ENCODE data around the gene TMEM272. TPM values are rescaled to one million over a fixed set of nuclear protein-coding genes. Genes with fewer than 3 reads are reported as not detected.

The TMEM272 gene
- total and polyA plus RNA-seq, 2 experiments from 2014 or later = 0.11 to 0.76 TPM

- no peak for TF ChIP-seq CREB1 (CRISPR knock-in tag; IDR thresholded peaks at IDR 0.05; ENCODE audit: low read depth)
- no peak for TF ChIP-seq NANOG (IDR thresholded peaks at IDR 0.05; ENCODE audit: borderline replicate concordance)
- TF ChIP-seq STAT1 (IDR thresholded peaks at IDR 0.05; ENCODE audit: unreplicated experiment) = no peak
- TF ChIP-seq POLR2AphosphoS5 (IDR thresholded peaks at IDR 0.05; ENCODE audit: low read depth) = no peak
- no peak for TF ChIP-seq EZH2 (IDR thresholded peaks at IDR 0.05; ENCODE audit: low read depth, unreplicated experiment)
- no peak for TF ChIP-seq ZNF114 (CRISPR knock-in tag; IDR thresholded peaks at IDR 0.05)
- no peak for TF ChIP-seq CTCF (conservative IDR thresholded peaks at IDR 0.05; ENCODE audit: low read depth in 2 of 2)
- TF ChIP-seq REST (IDR thresholded peaks at IDR 0.05; ENCODE audit: unreplicated experiment) = no peak
- TF ChIP-seq ETS1 (IDR thresholded peaks at IDR 0.05) = no peak
Observed at GRCh38 chr13:51887468-51887867, 42.5 kb upstream of the TMEM272 start (continued).

DNA sequence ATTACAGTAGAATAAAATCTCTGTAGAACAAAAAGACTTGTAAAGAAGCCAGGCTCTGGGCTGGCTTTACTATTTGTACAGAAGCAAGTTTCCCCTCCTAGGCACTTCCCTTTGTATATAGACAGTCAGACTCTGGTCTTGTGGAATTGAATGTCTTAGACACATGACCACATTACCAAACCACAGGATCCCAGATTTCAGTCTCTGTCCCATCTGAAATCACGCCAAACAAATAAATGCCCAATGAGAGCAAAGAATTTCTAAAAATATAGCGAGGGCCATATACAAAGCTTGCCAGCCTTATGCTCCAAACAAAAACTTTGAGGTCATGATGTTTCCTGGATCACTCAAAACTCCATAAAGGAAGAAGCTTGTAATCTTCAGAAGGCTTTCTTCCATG, 40.7 kb upstream of the TMEM272 start:
- DNase-seq (ENCODE audit: low spot score) (no peak), ATAC-seq (no peak)
- Mint-ChIP-seq H3K36me3 (ENCODE audit: low read depth) (peaks cover 7% of the 10 kb centered on the region), H3K9me3 (peaks cover 20% of the 10 kb centered on the region), H3K27ac (no peak overlapping the region), H3K4me1 (no peaks in the 10 kb centered on the region), H3K4me3 (no peak overlapping the region), H3K27me3 (ENCODE audit: insufficient read depth, low read depth, poor library complexity) (peaks cover 3% of the 10 kb centered on the region)
- no peaks in the 10 kb centered on the region for H3F3A ChIP-seq (replicated peaks; ENCODE audit: low read depth)
- no peaks in the 10 kb centered on the region for H3K4me1 ChIP-seq (ENCODE audit: insufficient read depth)
- peaks cover 6% of the 10 kb centered on the region; the same call in 1 of the 2 replicates for H3K9me2 ChIP-seq (ENCODE audit: insufficient read depth)
- no peaks in the 10 kb centered on the region for H3K79me2 ChIP-seq (replicated peaks; ENCODE audit: insufficient read depth)
- H3K27ac ChIP-seq (ENCODE audit: low read depth) = no peak overlapping the region
- H4K20me1 ChIP-seq (replicated peaks; ENCODE audit: insufficient read depth) = no peaks in the 10 kb centered on the region
- no peak overlapping the region for H3K4me2 ChIP-seq
- H3K36me3 ChIP-seq (ENCODE audit: insufficient read depth) = no peaks in the 10 kb centered on the region
- H3K4me3 ChIP-seq = no peak overlapping the region
- H2AFZ ChIP-seq = no peak overlapping the region
- no peaks in the 10 kb centered on the region for H3K27me3 ChIP-seq (ENCODE audit: insufficient read depth)
- TF ChIP-seq ZNF331 (CRISPR knock-in tag; IDR thresholded peaks at IDR 0.05; ENCODE audit: low read depth) (no peak), ETS1 (IDR thresholded peaks at IDR 0.05) (no peak), POLR2AphosphoS5 (IDR thresholded peaks at IDR 0.05; ENCODE audit: low read depth) (no peak), ZNF114 (CRISPR knock-in tag; IDR thresholded peaks at IDR 0.05) (no peak), NANOG (IDR thresholded peaks at IDR 0.05; ENCODE audit: borderline replicate concordance) (no peak), ZNF462 (CRISPR knock-in tag; IDR thresholded peaks at IDR 0.05) (no peak), CREB1 (CRISPR knock-in tag; IDR thresholded peaks at IDR 0.05; ENCODE audit: low read depth) (no peak)

Measured in GM23338 (cell line).